ENCODE results near the gene NLRP1.

NLRP1 gene

GRCh38 chr17:5468075-5468473 lies 116.2 kb downstream of the NLRP1 start:
- peak overlapping the region; percentile 90 for H3K4me3 ChIP-seq (ENCODE audit: low read depth, low read length)
- TF ChIP-seq CTCF (IDR thresholded peaks at IDR 0.05; ENCODE audit: insufficient read depth, low read length, missing control alignments): no peak
- no peak for DNase-seq (ENCODE audit: low read depth, low spot score)
- ChIA-PET CTCF (interaction anchor here (13.4 kb wide), 1 partner anchor 29 kb away, joined by 126 read pairs; the partner anchor contains the start of gene C1QBP), POLR2A (interaction anchor here (0.7 to 1.2 kb wide), 3 partner anchors 18 to 87 kb away, joined by 3 to 5 read pairs (median 3); partner anchors contain the start of genes C1QBP, DERL2 and MIS12)

GRCh38 chr17:5467416-5467815 lies 116.9 kb downstream of the NLRP1 start:
- CTCF ChIA-PET: interaction anchor here (13.4 kb wide), 1 partner anchor 28 kb away, joined by 126 read pairs; the partner anchor contains the start of gene C1QBP
- H3K4me3 ChIP-seq (ENCODE audit: low read depth, low read length): peak overlapping the region; percentile 90
- no peak for DNase-seq (ENCODE audit: low read depth, low spot score)
- TF ChIP-seq CTCF (IDR thresholded peaks at IDR 0.05; ENCODE audit: insufficient read depth, low read length, missing control alignments): no peak
- POLR2A ChIA-PET: no interaction called here

- TF ChIP-seq CTCF (IDR thresholded peaks at IDR 0.05; ENCODE audit: insufficient read depth, low read length, missing control alignments): no peak
- no peak overlapping the region for H3K4me3 ChIP-seq (ENCODE audit: low read depth, low read length)
- ChIA-PET CTCF (interaction anchor here (13.4 kb wide), 1 partner anchor 27 kb away, joined by 126 read pairs; the partner anchor contains the start of gene C1QBP), POLR2A (no interaction called here)
- no peak for DNase-seq (ENCODE audit: low read depth, low spot score)
These were observed 118.0 kb downstream of the NLRP1 start for GRCh38 chr17:5466295-5466694.

GRCh38 chr17:5464717-5465507 lies 119.4 kb downstream of the NLRP1 start:
- ChIA-PET POLR2A (interaction anchor here (0.6 kb wide), 1 partner anchor 77 kb away, joined by 3 read pairs; no protein-coding TSS in a partner anchor), CTCF (interaction anchor here (13.4 kb wide), 1 partner anchor 26 kb away, joined by 126 read pairs; the partner anchor contains the start of gene C1QBP)
- no peak for DNase-seq (ENCODE audit: low read depth, low spot score)
- H3K4me3 ChIP-seq (ENCODE audit: low read depth, low read length): no peak overlapping the region
- no peak for TF ChIP-seq CTCF (IDR thresholded peaks at IDR 0.05; ENCODE audit: insufficient read depth, low read length, missing control alignments)

All from AG04449 (cell line).